ENCODE results near the gene CD164. TPM values are rescaled to one million over a fixed set of nuclear protein-coding genes. Genes with fewer than 3 reads are reported as not detected.

Gene CD164
- total RNA-seq, 1 experiment from 2014 or later, result 337 TPM

DNA sequence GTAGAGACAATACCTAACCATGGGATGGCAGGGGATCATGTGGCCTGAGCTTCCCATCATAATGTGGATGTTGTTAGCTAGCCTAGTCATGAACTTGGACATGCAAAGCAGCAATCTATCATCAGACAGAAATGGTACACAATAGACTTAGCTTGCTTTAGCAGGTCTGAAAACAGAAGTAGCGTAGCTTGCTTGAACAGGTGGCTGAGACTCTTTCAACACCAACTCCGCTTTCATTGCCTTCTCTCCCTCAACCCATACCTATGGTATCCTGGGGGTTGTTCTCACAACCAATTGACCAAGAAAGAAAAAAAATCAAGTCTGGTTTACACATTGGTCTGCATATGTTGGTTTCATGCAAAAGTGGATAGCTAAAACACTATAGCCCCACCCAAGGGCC, 23.0 kb downstream of the CD164 start:
- ATAC-seq, result no peak
- intact Hi-C loops (cut with micrococcal nuclease; ENCODE audit: unreplicated experiment), result no loop called here
- Histone ChIP-seq H3K27me3 (ENCODE audit: control insufficient read depth, insufficient read depth, low read length) (no peaks in the 10 kb centered on the region), H3K4me1 (ENCODE audit: control insufficient read depth, insufficient read depth, low read length) (no peaks in the 10 kb centered on the region), H3K4me3 (ENCODE audit: low read depth in 2 of 2, low read length in 2 of 2) (no peak overlapping the region), H3K27ac (ENCODE audit: low read length) (no peak overlapping the region), H3K9me3 (ENCODE audit: control insufficient read depth, insufficient read depth, low read depth, low read length) (peaks cover 16% of the 10 kb centered on the region; the same call in 1 of the 2 replicates), H3K36me3 (ENCODE audit: control insufficient read depth, insufficient read depth, low read length) (peaks cover 7% of the 10 kb centered on the region; the same call in 1 of the 2 replicates)
- in situ Hi-C loops (cut with HindIII; ENCODE audit: low pct_unique_long_range_greater_than_20kb, low sequenced_read_pairs), result no loop called here
- no peak for TF ChIP-seq POLR2AphosphoS5 (IDR thresholded peaks at IDR 0.05; ENCODE audit: low read depth, low read length)
- no peak for TF ChIP-seq TCF7L2 (IDR thresholded peaks at IDR 0.05; ENCODE audit: low read depth, low read length)
- no peak for TF ChIP-seq SIN3A (IDR thresholded peaks at IDR 0.05; ENCODE audit: borderline replicate concordance, insufficient read depth, low read depth, low read length)
- no peak for TF ChIP-seq REST (IDR thresholded peaks at IDR 0.05; ENCODE audit: insufficient read depth in 1 of 2, low read depth in 2 of 2, low read length in 1 of 2)
- no peak for TF ChIP-seq CTCF (IDR thresholded peaks at IDR 0.05)
- CTCF ChIA-PET, result no interaction called here
- no peak for DNase-seq (ENCODE audit: low read depth, low spot score)
- POLR2A ChIA-PET, result no interaction called here
- no TSS peak for BruUV-seq (replicated peaks)

- H3K27ac ChIP-seq (ENCODE audit: low read length), result no peak overlapping the region
- DNase-seq (ENCODE audit: low read depth, low spot score) (no peak), ATAC-seq (no peak)
- intact Hi-C loops (cut with micrococcal nuclease; ENCODE audit: unreplicated experiment) (no loop called here), in situ Hi-C loops (cut with HindIII; ENCODE audit: low pct_unique_long_range_greater_than_20kb, low sequenced_read_pairs) (no loop called here)
- POLR2A ChIA-PET, result no interaction called here
- H3K4me1 ChIP-seq (ENCODE audit: control insufficient read depth, insufficient read depth, low read length), result no peaks in the 10 kb centered on the region
- CTCF ChIA-PET, result no interaction called here
- H3K27me3 ChIP-seq (ENCODE audit: control insufficient read depth, insufficient read depth, low read length), result no peaks in the 10 kb centered on the region
- H3K4me3 ChIP-seq (ENCODE audit: low read depth in 2 of 2, low read length in 2 of 2), result no peak overlapping the region
- no TSS peak for BruUV-seq (replicated peaks)
- no peak for TF ChIP-seq REST (IDR thresholded peaks at IDR 0.05; ENCODE audit: insufficient read depth in 1 of 2, low read depth in 2 of 2, low read length in 1 of 2)
- peaks cover 7% of the 10 kb centered on the region; the same call in 1 of the 2 replicates for H3K36me3 ChIP-seq (ENCODE audit: control insufficient read depth, insufficient read depth, low read length)
- peaks cover 16% of the 10 kb centered on the region; the same call in 1 of the 2 replicates for H3K9me3 ChIP-seq (ENCODE audit: control insufficient read depth, insufficient read depth, low read depth, low read length)
Measured at GRCh38 chr6:109358204-109358603, 24.1 kb downstream of the CD164 start.
